Inferior parietal cortex (tissue), 1 donor: ENCODE results near the gene MORC3.

ENCODE experiments used
- DNase-seq: peaks from one replicate; pipeline ENCODE4 v3.0.0-alpha.2; 2016; ENCODE audit errors: extremely low spot score

The MORC3 gene

GRCh38 chr21:36423771-36424433 is 103.9 kb downstream of the MORC3 start:
- no peak for DNase-seq

DNA sequence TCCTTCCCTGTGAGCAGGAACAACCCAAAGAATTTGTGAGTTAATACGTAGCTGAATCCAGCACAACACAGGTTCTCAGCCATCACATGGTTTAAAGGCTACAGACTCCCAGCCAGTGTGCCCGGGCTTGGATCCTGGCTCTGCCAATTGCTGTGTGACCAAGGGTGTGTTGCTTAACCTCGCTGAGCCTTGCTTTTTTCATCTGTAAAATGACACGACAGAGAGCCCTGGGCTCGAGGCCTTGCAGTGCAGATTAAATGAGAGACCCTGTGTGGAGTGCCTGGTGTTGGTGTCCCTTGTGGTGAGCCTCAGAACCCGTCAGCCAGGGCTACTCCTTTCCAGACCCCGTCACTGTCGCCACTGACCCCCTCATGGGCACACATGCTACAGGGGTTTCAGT is 104.6 kb downstream of the MORC3 start:
- no peak for DNase-seq

GRCh38 chr21:36425286-36425685 is 105.3 kb downstream of the MORC3 start:
- DNase-seq = no peak
